Astrocyte (in vitro differentiated cells and primary cell): ENCODE measurements around the gene BICDL2. TPM values are rescaled to one million over a fixed set of nuclear protein-coding genes. Genes with fewer than 3 reads are reported as not detected.

ENCODE experiments used
- DNase-seq: peaks from one replicate; pipeline ENCODE4 v3.0.0-alpha.2; 2010; ENCODE audit warnings: low read depth
- FAIRE-seq: peaks from 2 replicates; lab custom pipeline; 2011; peaks lifted over from hg19 to GRCh38; lab: Jason Lieb, UNC
- H2AFZ ChIP-seq: 2 replicates; pipeline ENCODE4 v1.6.0; 2012; ENCODE audit warnings: low read depth, low read length, inconsistent platforms
- H3K27ac ChIP-seq: 2 replicates; pipeline ENCODE4 v1.5.1; 2011; ENCODE audit warnings: low read depth, low read length, inconsistent platforms
- H3K27me3 ChIP-seq: 2 replicates; pipeline ENCODE4 v1.6.0; 2011; ENCODE audit warnings: low read length, inconsistent platforms; ENCODE audit not compliant: insufficient read depth
- H3K36me3 ChIP-seq: 2 replicates; pipeline ENCODE4 v1.5.1; 2011; ENCODE audit warnings: low read length, inconsistent platforms; ENCODE audit not compliant: insufficient read depth
- H3K4me1 ChIP-seq: 2 replicates; pipeline ENCODE4 v1.5.1; 2011; ENCODE audit warnings: low read length, inconsistent platforms; ENCODE audit not compliant: insufficient read depth
- H3K4me2 ChIP-seq: 2 replicates; pipeline ENCODE4 v1.6.0; 2012; ENCODE audit warnings: low read length, inconsistent platforms
- H3K4me3 ChIP-seq: 2 replicates; pipeline ENCODE4 v1.5.1; 2011; ENCODE audit warnings: low read depth, mild to moderate bottlenecking, low read length, inconsistent platforms; ENCODE audit not compliant: insufficient read depth
- H3K79me2 ChIP-seq: 2 replicates; pipeline ENCODE4 v1.6.0; 2012; ENCODE audit warnings: mild to moderate bottlenecking, low read length, inconsistent platforms; ENCODE audit not compliant: insufficient read depth
- H3K9ac ChIP-seq: 2 replicates; pipeline ENCODE4 v1.6.0; 2012; ENCODE audit warnings: mild to moderate bottlenecking, low read length, inconsistent platforms
- H3K9me3 ChIP-seq: 2 replicates; pipeline ENCODE4 v1.5.1; 2012; ENCODE audit warnings: low read depth, mild to moderate bottlenecking, low read length, inconsistent platforms; ENCODE audit not compliant: insufficient read depth
- H4K20me1 ChIP-seq: 2 replicates; pipeline ENCODE4 v1.6.0; 2012; ENCODE audit warnings: low read length, inconsistent platforms; ENCODE audit not compliant: insufficient read depth
- H3K27ac Mint-ChIP-seq: one replicate; pipeline ENCODE4 v1.8.0; 2021; ENCODE audit warnings: mild to moderate bottlenecking, mixed read lengths; ENCODE audit not compliant: unreplicated experiment
- H3K27me3 Mint-ChIP-seq: one replicate; pipeline ENCODE4 v1.8.0; 2021; ENCODE audit warnings: low read depth, mixed read lengths; ENCODE audit not compliant: unreplicated experiment
- H3K36me3 Mint-ChIP-seq: one replicate; pipeline ENCODE4 v1.8.0; 2021; ENCODE audit warnings: low read depth, mixed read lengths; ENCODE audit not compliant: unreplicated experiment
- H3K4me1 Mint-ChIP-seq: one replicate; pipeline ENCODE4 v1.8.0; 2021; ENCODE audit warnings: low read depth, mixed read lengths; ENCODE audit not compliant: unreplicated experiment
- H3K4me3 Mint-ChIP-seq: one replicate; pipeline ENCODE4 v1.8.0; 2021; ENCODE audit warnings: mild to moderate bottlenecking, moderate library complexity, mixed read lengths; ENCODE audit not compliant: unreplicated experiment
- H3K9me3 Mint-ChIP-seq: one replicate; pipeline ENCODE4 v1.8.0; 2021; ENCODE audit warnings: mild to moderate bottlenecking, mixed read lengths; ENCODE audit not compliant: unreplicated experiment
- CTCF ChIP-seq: IDR thresholded peaks from 2 replicates; pipeline ENCODE4 v1.5.1; 2011; ENCODE audit warnings: low read depth, mild to moderate bottlenecking, inconsistent platforms, low read length, moderate library complexity; ENCODE audit not compliant: insufficient read depth
- EZH2 ChIP-seq: IDR thresholded peaks from 2 replicates; pipeline ENCODE4 v1.6.1; 2012; ENCODE audit warnings: mild to moderate bottlenecking, low read length, inconsistent platforms; ENCODE audit not compliant: insufficient read depth
- total RNA-seq: library from RNA; stranded (reverse); gene quantifications from 2 replicates; pipeline ENCODE4 v1.2.1, GENCODE V29; 2021

The BICDL2 gene
- total RNA-seq, 1 donor from 2014 or later, result 0.16 TPM

DNA sequence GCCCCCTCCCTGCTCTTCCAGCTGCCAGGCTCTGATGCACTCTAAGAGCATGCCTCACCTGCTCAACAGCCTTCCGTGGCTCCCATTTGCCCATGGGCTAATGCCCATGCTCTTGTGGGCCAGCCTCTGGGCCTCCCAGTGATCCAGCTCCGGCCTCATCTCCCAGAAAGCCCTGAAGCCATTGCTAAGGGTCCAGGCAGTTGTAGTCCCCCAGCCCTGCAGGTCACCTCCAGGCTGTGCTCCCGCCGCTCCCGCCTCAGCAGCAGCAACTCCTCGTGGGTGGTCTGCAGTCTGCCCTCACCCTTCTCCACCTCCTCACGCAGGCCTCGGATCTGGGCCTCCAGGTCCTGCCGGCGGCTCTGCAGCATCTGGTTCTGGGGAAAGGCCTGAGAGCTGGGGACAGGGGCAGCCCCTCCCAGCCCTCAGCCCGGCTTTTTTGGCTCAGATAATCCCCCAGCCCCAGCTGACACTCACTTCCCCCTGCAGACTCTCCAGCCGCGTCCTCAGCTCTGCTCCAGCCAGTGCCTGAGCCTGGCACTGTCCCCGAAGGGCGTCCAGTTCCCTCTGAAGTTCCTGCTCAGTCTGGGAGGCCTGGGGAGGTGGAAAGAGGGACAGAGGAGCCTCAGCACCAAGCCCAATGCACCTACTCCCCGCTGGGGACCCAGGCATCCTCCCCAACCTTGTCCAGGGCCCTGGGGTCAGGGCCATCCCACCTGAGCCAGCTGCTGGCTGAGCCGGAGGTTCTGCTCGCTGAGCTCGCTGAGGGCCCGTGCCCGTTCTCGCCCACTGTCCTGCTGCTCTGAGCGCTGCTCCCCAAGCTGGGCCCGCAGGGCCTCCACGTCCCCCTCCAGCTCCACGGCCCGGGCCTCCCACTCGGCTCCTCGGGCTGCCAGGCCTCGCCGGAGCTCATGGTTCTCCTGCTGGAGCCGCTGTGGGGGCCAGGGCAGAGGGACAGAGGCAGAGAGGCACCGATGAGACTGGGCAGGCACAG, 6.2 kb downstream of the BICDL2 start:
- Mint-ChIP-seq H3K4me3 (peak overlapping the region; percentile 45), H3K9me3 (peaks cover 3% of the 10 kb centered on the region)
- H3K4me2 ChIP-seq, result no peak overlapping the region

DNA sequence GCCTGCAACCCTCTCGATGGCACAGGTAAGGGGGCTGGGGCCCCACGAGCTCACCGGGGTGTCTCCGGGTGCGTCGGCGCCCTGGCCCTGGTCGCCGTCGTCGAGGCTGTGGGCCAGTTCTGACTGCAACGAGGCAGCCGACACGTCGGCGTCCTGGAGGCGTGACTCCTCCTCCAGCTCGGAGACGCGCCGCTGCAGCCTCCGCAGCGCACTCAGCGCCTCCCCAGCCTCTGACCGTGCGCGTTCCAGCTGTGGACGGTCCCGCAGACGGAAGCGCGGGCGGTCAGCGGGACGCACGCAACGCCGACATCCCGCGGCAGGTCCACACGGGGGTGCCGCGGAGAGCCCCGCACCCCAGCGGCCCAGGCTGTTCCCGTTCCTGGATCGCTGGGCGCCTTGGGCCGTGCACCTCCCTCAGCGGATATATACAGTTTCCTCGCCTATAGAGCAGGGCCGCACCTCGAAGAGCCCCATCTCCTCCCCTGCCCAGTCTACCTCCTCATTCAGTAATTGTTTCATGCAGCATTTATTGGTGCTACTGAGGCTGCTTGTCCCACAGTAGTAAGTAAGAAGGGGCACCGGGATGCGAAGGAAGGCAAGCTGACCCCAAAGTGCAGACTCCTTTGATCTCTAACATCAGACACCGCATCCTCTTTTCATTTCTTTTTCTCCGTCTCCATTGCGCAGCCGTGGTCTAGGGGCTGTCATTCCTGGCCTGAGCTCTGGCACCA, 7.1 kb downstream of the BICDL2 start:
- DNase-seq, result no peak
- Mint-ChIP-seq H3K36me3 (peaks cover 8% of the 10 kb centered on the region), H3K4me1 (no peaks in the 10 kb centered on the region), H3K4me3 (peak overlapping the region; percentile 22), H3K27me3 (peaks cover 10% of the 10 kb centered on the region), H3K27ac (peak overlapping the region; percentile 78), H3K9me3 (peaks cover 2% of the 10 kb centered on the region)
- no peak for TF ChIP-seq CTCF
- TF ChIP-seq EZH2, result peak; percentile 80
- H3K27ac ChIP-seq, result no peak overlapping the region
- no peaks in the 10 kb centered on the region for H3K36me3 ChIP-seq
- H3K9ac ChIP-seq, result no peak overlapping the region
- FAIRE-seq, result no peak
- peaks cover 11% of the 10 kb centered on the region for H3K4me1 ChIP-seq
- H4K20me1 ChIP-seq, result peaks cover 31% of the 10 kb centered on the region
- H3K4me2 ChIP-seq, result peak overlapping the region; percentile 62
- no peak overlapping the region for H3K4me3 ChIP-seq
- no peak overlapping the region for H2AFZ ChIP-seq
- H3K27me3 ChIP-seq, result peaks cover 44% of the 10 kb centered on the region
- H3K79me2 ChIP-seq, result no peaks in the 10 kb centered on the region
- peaks cover 3% of the 10 kb centered on the region for H3K9me3 ChIP-seq

More for the DNA sequence above, 6.2 kb downstream of the BICDL2 start:
- Histone ChIP-seq H3K27me3 (peaks cover 50% of the 10 kb centered on the region), H3K4me3 (no peak overlapping the region), H2AFZ (no peak overlapping the region), H3K79me2 (no peaks in the 10 kb centered on the region), H3K9me3 (peaks cover 3% of the 10 kb centered on the region), H3K27ac (no peak overlapping the region), H3K4me1 (peaks cover 11% of the 10 kb centered on the region), H3K36me3 (no peaks in the 10 kb centered on the region), H4K20me1 (peaks cover 27% of the 10 kb centered on the region), H3K9ac (no peak overlapping the region)
- Mint-ChIP-seq H3K4me1 (no peaks in the 10 kb centered on the region), H3K27me3 (peaks cover 15% of the 10 kb centered on the region), H3K36me3 (peaks cover 8% of the 10 kb centered on the region), H3K27ac (no peak overlapping the region)
- FAIRE-seq, result no peak
- no peak for TF ChIP-seq CTCF
- TF ChIP-seq EZH2, result no peak
- no peak for DNase-seq
